H9 (cell line): ENCODE results near the gene CHCHD6. TPM values are rescaled to one million over a fixed set of nuclear protein-coding genes. Genes with fewer than 3 reads are reported as not detected.

Experiments
- DNase-seq: peaks from one replicate; pipeline ENCODE4 v3.0.0-alpha.2; 2017
- H2AFZ ChIP-seq: one replicate; pipeline ENCODE4 v1.6.1; 2013; ENCODE audit warnings: mild to moderate bottlenecking, low read length, control low read depth, moderate library complexity
- H2AK5ac ChIP-seq: 2 replicates; pipeline ENCODE4 v1.6.1; 2013; ENCODE audit warnings: low read length, control low read depth, mixed read lengths; ENCODE audit not compliant: insufficient read length
- H2BK120ac ChIP-seq: one replicate; pipeline ENCODE4 v1.6.1; 2013; ENCODE audit warnings: low read depth, mild to moderate bottlenecking, low read length, control low read depth, inconsistent platforms; ENCODE audit not compliant: poor library complexity, severe bottlenecking
- H2BK12ac ChIP-seq: 2 replicates; pipeline ENCODE4 v1.6.1; 2013; ENCODE audit warnings: low read length, control low read depth, mixed read lengths, low read depth; ENCODE audit not compliant: insufficient read length
- H2BK15ac ChIP-seq: 2 replicates; pipeline ENCODE4 v1.6.1; 2013; ENCODE audit warnings: low read depth, low read length, control low read depth
- H2BK20ac ChIP-seq: one replicate; pipeline ENCODE4 v1.6.1; 2013; ENCODE audit warnings: low read depth, mild to moderate bottlenecking, low read length, control low read depth, inconsistent platforms; ENCODE audit not compliant: poor library complexity, severe bottlenecking
- H2BK5ac ChIP-seq: 2 replicates; pipeline ENCODE4 v1.6.1; 2013; ENCODE audit warnings: low read length, control low read depth, mixed read lengths; ENCODE audit not compliant: insufficient read length
- H3K14ac ChIP-seq: 2 replicates; pipeline ENCODE4 v1.6.1; 2013; ENCODE audit warnings: low read length, control low read depth; ENCODE audit not compliant: insufficient read depth
- H3K18ac ChIP-seq: 2 replicates; pipeline ENCODE4 v1.6.1; 2013; ENCODE audit warnings: low read depth, mild to moderate bottlenecking, mixed read lengths, low read length, control low read depth; ENCODE audit not compliant: insufficient read length
- H3K23ac ChIP-seq: 2 replicates; pipeline ENCODE4 v1.6.1; 2013; ENCODE audit warnings: low read length, control low read depth, mixed read lengths, low read depth; ENCODE audit not compliant: insufficient read length
- H3K23me2 ChIP-seq: 2 replicates; pipeline ENCODE4 v1.6.1; 2013; ENCODE audit warnings: low read depth, mild to moderate bottlenecking, mixed read lengths, low read length, control low read depth; ENCODE audit not compliant: insufficient read length, poor library complexity, severe bottlenecking
- H3K27ac ChIP-seq: 2 replicates; pipeline ENCODE4 v1.5.1; 2013; ENCODE audit warnings: low read length, control low read depth, mixed read lengths, low read depth; ENCODE audit not compliant: insufficient read length
- H3K27me3 ChIP-seq: 2 replicates; pipeline ENCODE4 v1.6.1; 2013; ENCODE audit warnings: low read length, control low read depth, inconsistent platforms; ENCODE audit not compliant: insufficient read depth
- H3K4ac ChIP-seq: 2 replicates; pipeline ENCODE4 v1.6.1; 2013; ENCODE audit warnings: low read depth, mild to moderate bottlenecking, control low read depth, inconsistent platforms, low read length, moderate library complexity
- H3K4me1 ChIP-seq: 2 replicates; pipeline ENCODE4 v1.6.1; 2013; ENCODE audit warnings: low read length, control low read depth, inconsistent platforms; ENCODE audit not compliant: insufficient read depth
- H3K4me2 ChIP-seq: 2 replicates; pipeline ENCODE4 v1.6.1; 2013; ENCODE audit warnings: low read length, control low read depth, mixed read lengths; ENCODE audit not compliant: insufficient read length, insufficient read depth
- H3K56ac ChIP-seq: 2 replicates; pipeline ENCODE4 v1.6.1; 2013; ENCODE audit warnings: low read depth, mild to moderate bottlenecking, mixed read lengths, low read length, control low read depth; ENCODE audit not compliant: insufficient read length
- H3K79me1 ChIP-seq: 2 replicates; pipeline ENCODE4 v1.6.1; 2013; ENCODE audit warnings: low read depth, mild to moderate bottlenecking, moderate library complexity, low read length, control low read depth, inconsistent platforms; ENCODE audit not compliant: insufficient read depth, poor library complexity, severe bottlenecking
- H3K79me2 ChIP-seq: 2 replicates; pipeline ENCODE4 v1.6.1; 2013; ENCODE audit warnings: low read length, control low read depth, inconsistent platforms; ENCODE audit not compliant: insufficient read depth
- H3K9ac ChIP-seq: 2 replicates; pipeline ENCODE4 v1.6.1; 2013; ENCODE audit warnings: low read length, control low read depth, mixed read lengths; ENCODE audit not compliant: insufficient read length; ENCODE audit errors: extremely low read depth
- H3K9me3 ChIP-seq: one replicate; pipeline ENCODE4 v1.6.1; 2013; ENCODE audit warnings: low read depth, low read length, inconsistent platforms; ENCODE audit not compliant: control insufficient read depth
- H3T11ph ChIP-seq: one replicate; pipeline ENCODE4 v1.6.1; 2013; ENCODE audit warnings: mild to moderate bottlenecking, low read length, control low read depth, inconsistent platforms
- H4K20me1 ChIP-seq: one replicate; pipeline ENCODE4 v1.6.1; 2013; ENCODE audit not compliant: control insufficient read depth, insufficient read length, insufficient read depth
- H4K5ac ChIP-seq: 2 replicates; pipeline ENCODE4 v1.6.1; 2013; ENCODE audit warnings: low read depth, mild to moderate bottlenecking, mixed read lengths, low read length, control low read depth; ENCODE audit not compliant: insufficient read length
- H4K8ac ChIP-seq: replicated peaks from 2 replicates; pipeline ENCODE4 v1.6.1; 2013; ENCODE audit warnings: low read length, control low read depth, mixed read lengths, low read depth; ENCODE audit not compliant: insufficient read length
- H4K91ac ChIP-seq: 2 replicates; pipeline ENCODE4 v1.6.1; 2013; ENCODE audit warnings: low read depth, mild to moderate bottlenecking, moderate library complexity, mixed read lengths, low read length, control low read depth; ENCODE audit not compliant: insufficient read length
- H3K27ac Mint-ChIP-seq, 3 experiments: 2 replicates in 2 of 3; 3 replicates in 1 of 3; pipeline ENCODE4 v1.8.0; 2020 to 2021; ENCODE audit warnings: mixed read lengths in 3 of 3, mild to moderate bottlenecking in 1 of 3, moderate library complexity in 1 of 3
- H3K27me3 Mint-ChIP-seq: 2 replicates; pipeline ENCODE4 v1.8.0; 2021; ENCODE audit warnings: low read depth, mild to moderate bottlenecking, moderate library complexity, mixed read lengths
- H3K36me3 Mint-ChIP-seq, 3 experiments: 2 replicates in 2 of 3; 3 replicates in 1 of 3; pipeline ENCODE4 v1.8.0; 2020 to 2021; ENCODE audit warnings: low read depth in 3 of 3, mixed read lengths in 3 of 3; ENCODE audit not compliant: insufficient read depth in 1 of 3
- H3K4me1 Mint-ChIP-seq, 2 experiments: 2 replicates each; pipeline ENCODE4 v1.8.0; 2020; ENCODE audit warnings: mixed read lengths in 2 of 2
- H3K4me3 Mint-ChIP-seq, 2 experiments: 2 replicates in 1 of 2; 3 replicates in 1 of 2; pipeline ENCODE4 v1.8.0; 2020 to 2021; ENCODE audit warnings: mild to moderate bottlenecking in 2 of 2, mixed read lengths in 2 of 2, moderate library complexity in 1 of 2
- H3K9me3 Mint-ChIP-seq, 2 experiments: 2 replicates in 1 of 2; 3 replicates in 1 of 2; pipeline ENCODE4 v1.8.0; 2020; ENCODE audit warnings: mild to moderate bottlenecking in 2 of 2, mixed read lengths in 2 of 2, moderate library complexity in 1 of 2
- CTCF ChIP-seq: fragments of 200-600 bp; sonication (generic); conservative IDR thresholded peaks from 3 replicates; pipeline ENCODE4 v1.8.0; 2021; ENCODE audit warnings: antibody characterized with exemption, mild to moderate bottlenecking
- WGBS: extraction: QIAGEN DNeasy Blood & Tissue Kit; methylation state at CpG from one replicate; pipeline ENCODE4 v1.1.7; 2013; ENCODE audit warnings: missing lambda C conversion rate, low lambda C conversion rate, mixed read lengths; ENCODE audit not compliant: insufficient read length; ENCODE audit errors: extremely low coverage; 5-methylcytosine and 5-hydroxymethylcytosine counted together
- total RNA-seq: library from RNA; stranded (reverse); gene quantifications from 2 replicates; pipeline ENCODE4 v1.2.1, GENCODE V29; 2021

Gene CHCHD6
- total RNA-seq, 1 experiment from 2014 or later = 34.2 TPM

GRCh38 chr3:126998728-126999127 lies 294.7 kb downstream of the CHCHD6 start:
- peaks cover 0 to 13% (median 8%) of the 10 kb centered on the region in 3 experiments; a peak in 3 of 7 replicates for H3K36me3 Mint-ChIP-seq
- Histone ChIP-seq H2BK15ac (no peak overlapping the region), H3K4ac (no peak overlapping the region), H3K27ac (no peak overlapping the region), H3K4me1 (peaks cover 4% of the 10 kb centered on the region; the same call in 1 of the 2 replicates), H3K56ac (no peak overlapping the region), H2BK5ac (no peak overlapping the region), H3K18ac (no peak overlapping the region), H3K9ac (no peak overlapping the region), H3K27me3 (no peaks in the 10 kb centered on the region), H4K8ac (no peak overlapping the region), H2BK120ac (no peak overlapping the region), H3K23me2 (no peaks in the 10 kb centered on the region), H2BK20ac (no peak overlapping the region), H2BK12ac (no peak overlapping the region), H3K9me3 (no peaks in the 10 kb centered on the region), H2AK5ac (no peak overlapping the region), H4K20me1 (no peaks in the 10 kb centered on the region), H4K91ac (no peak overlapping the region), H3K79me2 (no peaks in the 10 kb centered on the region; the same call in 1 of the 2 replicates), H4K5ac (no peak overlapping the region), H2AFZ (no peak overlapping the region), H3K79me1 (no peaks in the 10 kb centered on the region), H3K4me2 (no peak overlapping the region), H3K23ac (no peak overlapping the region), H3K14ac (0 out of 2 replicates have a peak overlapping the region, but pooled peaks have one; percentile 4), H3T11ph (no peak overlapping the region)
- peak overlapping the region in 2 of 3 experiments; percentile 79 to 94; a peak in 3 of 7 replicates for H3K27ac Mint-ChIP-seq
- H3K27me3 Mint-ChIP-seq = no peaks in the 10 kb centered on the region
- no peak overlapping the region for H3K4me3 Mint-ChIP-seq
- H3K4me1 Mint-ChIP-seq = peaks cover 11 to 24% of the 10 kb centered on the region in 2 experiments
- no peak for DNase-seq
- H3K9me3 Mint-ChIP-seq = no peaks in the 10 kb centered on the region
- no CpG with 5 or more reads among the region's 3 CpGs for WGBS
- no peak for TF ChIP-seq CTCF
